ENCODE results near the gene TBX3.

TBX3 gene

GRCh38 chr12:114625294-114625851 is 58.6 kb downstream of the TBX3 start:
- no peak for FAIRE-seq

- no peak for FAIRE-seq
Measured at GRCh38 chr12:114623737-114624136, 60.2 kb downstream of the TBX3 start.

Measured in endometrium (tissue), 2 donors.